Cerebellar nuclear complex (tissue), 1 donor: Measurements from ENCODE around the gene DNASE1L3.
"Not testable (repeated sequence)": the region's sequence is repeated elsewhere in the genome, so short reads cannot be mapped to it uniquely, and the experiment has no call there.

Experiments used
- DNase-seq, 2 experiments: peaks; one replicate each; lab custom pipeline; 2025; lab: John Stamatoyannopoulos, UW

DNASE1L3 gene, protein sequence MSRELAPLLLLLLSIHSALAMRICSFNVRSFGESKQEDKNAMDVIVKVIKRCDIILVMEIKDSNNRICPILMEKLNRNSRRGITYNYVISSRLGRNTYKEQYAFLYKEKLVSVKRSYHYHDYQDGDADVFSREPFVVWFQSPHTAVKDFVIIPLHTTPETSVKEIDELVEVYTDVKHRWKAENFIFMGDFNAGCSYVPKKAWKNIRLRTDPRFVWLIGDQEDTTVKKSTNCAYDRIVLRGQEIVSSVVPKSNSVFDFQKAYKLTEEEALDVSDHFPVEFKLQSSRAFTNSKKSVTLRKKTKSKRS

DNA sequence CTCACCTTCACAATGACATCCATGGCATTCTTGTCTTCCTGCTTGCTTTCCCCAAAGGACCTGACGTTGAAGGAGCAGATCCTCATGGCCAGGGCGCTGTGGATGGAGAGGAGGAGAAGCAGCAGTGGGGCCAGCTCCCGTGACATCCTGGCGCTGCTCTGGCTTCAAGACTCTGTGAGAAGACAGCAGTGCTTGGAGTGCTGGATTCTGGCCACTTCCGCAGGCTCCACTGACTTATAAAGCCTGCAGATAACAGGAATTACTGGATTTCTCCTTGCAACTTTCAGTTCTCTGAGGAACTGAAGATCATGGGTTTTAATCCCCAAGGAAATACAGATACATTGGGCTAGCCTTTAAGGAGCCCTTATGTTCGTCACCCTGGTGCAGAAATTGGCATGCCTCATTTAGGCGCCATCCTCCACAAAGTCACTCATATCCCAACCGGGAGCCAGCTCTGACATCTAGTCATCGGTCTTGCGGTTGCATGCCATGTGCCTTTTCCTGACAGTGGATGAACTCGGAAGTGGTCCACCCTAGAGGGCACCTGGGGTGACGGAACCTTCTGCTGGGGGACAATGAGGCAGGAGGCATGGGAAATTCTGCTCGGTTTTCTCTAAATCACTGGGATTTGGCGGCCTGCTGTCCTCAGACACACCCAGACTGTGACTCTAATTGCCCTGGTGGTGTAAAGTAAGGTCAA lies at the start of gene DNASE1L3:
Gene DNASE1L3, minus strand, starts transcription at position 212 of the 700 bp plus-strand sequence. Its CDS starts 66 bp downstream, at position 146.
- DNase-seq, result no peak

DNA sequence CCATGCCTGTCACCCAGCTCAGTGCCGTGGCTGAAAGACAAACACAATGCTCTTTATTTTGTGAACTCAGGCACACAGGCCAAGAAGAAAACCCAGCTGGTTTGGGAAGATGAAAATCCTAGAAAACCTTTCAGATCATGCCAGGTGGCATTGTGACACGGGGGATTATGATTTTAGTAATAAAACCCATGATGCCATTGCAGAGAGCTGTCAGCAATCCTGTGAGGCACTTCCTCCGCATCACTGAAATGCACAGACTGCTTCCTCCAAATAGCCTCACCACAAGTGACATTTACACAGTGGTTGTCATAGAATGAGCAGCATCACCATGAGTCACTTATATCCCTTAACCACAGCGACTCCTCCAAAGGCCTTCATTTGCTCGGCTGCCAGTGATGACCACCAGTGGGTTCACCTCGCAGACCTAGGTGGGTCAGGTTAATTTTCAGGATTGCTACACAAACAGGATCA lies 49.5 kb upstream of the DNASE1L3 start:
- DNase-seq, result peak in 1 of 2 experiments; percentile 70

DNA sequence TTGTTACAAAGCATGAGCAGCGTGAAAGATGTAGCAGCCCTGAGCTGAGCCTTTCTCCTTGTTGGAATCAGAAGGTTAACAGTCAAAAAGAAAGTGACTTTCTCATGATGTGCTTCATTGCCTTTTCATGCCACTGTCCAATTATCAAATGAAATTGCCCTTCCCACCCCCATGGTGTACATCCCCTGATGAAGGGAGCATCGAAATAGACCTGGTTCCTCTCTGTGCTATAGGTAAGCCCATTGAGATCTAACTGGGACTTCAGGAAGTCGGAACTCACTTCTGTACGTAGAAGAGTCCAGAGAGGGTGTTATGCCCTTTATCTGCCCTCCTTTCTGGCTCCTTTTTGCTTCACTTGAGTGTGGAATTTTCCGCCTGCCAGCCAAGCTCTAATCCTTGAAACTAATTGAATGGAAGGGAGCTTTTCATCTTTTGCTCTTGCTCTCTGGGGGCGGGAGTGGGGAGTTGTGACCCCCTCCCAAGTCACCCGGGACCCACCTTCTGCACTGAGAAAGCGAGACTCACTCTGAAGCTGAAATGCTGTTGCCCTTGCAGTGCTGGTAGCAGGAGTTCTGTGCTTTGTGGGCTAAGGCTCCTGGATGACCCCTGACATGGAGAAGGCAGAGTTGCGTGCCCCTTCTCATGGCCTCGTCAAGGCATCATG lies 47.8 kb upstream of the DNASE1L3 start:
- no peak for DNase-seq

DNA sequence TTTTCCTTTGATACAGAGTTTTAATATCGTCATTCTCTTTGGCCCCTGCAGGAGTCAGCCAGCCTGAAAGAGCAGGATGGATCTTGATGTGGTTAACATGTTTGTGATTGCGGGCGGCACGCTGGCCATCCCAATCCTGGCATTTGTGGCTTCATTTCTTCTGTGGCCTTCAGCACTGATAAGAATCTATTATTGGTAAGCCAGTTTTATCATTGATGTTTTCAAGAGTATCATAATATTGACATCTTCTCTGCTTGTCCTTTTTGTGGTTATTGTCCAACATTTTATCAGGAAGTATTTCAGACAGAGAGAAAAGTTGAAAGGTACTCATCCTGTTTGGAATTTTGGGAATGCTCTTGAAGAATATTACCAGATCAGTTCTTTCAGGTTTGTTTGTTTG lies 45.7 kb upstream of the DNASE1L3 start:
- no peak for DNase-seq

DNA sequence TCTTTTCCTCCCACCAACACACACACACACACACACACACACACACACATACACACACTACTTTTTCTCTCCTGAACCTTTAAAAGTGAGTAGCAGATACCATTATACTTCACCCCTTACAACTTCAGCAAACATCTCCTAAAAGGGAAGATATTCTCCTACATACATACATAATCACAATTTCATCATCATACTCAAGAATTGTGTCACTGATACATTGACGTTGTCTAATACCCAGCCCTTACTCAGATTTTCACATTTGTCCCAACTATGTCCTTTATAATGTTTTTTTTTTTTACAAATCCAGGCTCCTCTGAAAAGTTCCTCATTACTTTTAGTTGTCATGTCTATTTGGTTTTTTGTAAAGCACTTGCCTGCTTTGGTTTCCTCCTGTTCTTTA lies 45.3 kb upstream of the DNASE1L3 start:
- DNase-seq, result no peak

DNA sequence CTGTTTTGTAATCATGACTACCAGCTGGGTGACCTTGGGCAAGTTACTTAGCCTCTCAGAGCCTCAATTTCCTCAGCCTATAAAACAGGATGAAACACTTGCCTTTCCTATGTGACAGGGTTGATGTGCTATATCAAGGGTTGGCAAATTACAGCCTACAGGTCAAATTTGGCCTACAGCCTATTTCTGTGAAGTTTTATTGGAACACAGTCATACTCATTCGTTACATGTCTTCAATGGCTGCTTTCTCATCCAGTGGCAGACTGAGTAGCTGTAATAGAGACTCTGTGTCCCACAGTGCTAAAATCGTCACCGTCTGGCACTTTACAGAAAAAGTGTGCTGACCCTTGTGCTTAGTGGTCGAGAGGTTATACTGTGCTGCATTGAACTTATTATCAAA lies 43.4 kb upstream of the DNASE1L3 start:
- no peak for DNase-seq

DNA sequence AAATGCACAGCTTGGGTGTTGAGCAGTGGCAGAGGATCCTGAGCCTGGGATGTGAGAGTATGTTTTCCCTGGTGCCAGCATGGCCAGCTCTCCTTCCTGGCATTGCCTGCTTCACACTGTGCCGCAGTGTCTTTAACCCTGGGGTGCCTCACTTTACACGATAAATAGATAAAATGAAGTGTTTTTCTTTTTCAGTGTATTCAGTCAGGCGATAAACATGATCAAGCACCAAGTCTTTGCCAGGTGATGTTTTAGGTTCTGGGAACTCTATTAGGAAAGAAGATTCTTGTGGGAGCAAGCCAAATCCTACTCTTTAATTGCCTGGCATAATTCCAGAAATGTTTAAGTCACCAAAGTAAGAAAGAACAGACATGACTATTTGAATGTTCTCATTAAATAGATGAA lies 40.9 kb upstream of the DNASE1L3 start:
- DNase-seq, result no peak

DNA sequence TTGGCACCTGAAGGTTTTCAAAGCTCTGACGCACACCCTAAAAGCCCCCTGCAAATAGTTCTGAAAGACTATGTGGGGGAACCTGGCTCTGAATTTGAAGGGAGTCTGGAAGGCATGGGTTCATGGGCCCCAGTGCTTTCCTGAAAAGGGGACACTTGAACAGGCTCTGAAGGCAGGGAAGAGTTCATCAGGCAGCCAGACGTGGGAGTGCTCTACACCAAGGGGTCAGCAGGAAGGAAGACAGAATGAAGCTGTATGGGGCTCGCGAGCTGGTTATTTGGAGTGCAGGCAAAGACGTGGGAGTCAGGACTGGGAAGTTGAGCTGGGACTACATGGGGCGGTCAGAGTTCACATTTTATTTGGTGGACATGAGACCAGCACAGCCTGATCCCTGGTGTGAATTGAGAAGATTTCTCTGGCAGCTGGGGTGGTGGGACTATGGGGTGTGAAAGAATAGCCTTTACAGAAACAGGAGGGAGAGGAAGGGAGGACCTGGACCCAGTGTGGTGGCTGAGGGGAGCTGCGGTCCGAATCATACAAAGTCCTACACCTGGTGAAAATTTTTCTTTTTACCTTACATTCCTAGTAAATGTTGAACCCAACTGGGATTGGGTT lies 39.4 kb upstream of the DNASE1L3 start:
- no peak for DNase-seq

DNA sequence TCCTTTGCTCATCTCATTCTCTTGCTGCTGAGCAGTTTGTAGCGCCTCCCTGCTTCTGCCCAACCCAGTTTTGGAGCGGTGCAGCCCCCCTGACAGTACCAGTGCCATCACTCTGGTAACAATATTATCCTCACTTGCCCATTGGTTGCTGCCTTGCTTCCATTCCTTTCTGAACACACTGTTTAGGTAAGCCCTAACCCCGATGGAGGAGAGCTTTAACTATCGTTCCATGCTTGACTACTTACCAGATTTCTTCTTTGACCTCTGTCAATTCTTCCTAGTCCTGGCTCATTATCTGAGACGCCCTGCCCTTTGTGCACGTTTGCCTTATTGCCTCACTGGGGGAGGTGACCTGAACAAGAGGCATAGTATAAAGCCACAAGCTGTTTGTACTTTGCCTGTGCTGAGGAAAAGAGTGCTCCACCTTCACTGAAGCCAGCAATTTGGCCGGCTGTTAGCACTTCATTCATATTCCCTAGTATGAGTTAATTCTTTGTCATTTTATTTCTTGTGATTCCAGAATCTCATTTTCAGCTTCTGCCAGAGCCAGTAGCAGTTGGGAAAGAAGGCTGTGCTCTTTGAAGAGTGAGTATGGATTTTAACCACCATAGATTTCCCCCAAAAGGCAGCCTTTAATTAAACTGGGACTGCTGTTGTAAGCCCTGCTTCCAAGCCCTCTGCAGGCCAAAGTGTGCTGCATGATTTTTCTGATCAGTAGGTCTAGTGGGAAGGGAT lies 38.8 kb upstream of the DNASE1L3 start:
- no peak for DNase-seq

DNA sequence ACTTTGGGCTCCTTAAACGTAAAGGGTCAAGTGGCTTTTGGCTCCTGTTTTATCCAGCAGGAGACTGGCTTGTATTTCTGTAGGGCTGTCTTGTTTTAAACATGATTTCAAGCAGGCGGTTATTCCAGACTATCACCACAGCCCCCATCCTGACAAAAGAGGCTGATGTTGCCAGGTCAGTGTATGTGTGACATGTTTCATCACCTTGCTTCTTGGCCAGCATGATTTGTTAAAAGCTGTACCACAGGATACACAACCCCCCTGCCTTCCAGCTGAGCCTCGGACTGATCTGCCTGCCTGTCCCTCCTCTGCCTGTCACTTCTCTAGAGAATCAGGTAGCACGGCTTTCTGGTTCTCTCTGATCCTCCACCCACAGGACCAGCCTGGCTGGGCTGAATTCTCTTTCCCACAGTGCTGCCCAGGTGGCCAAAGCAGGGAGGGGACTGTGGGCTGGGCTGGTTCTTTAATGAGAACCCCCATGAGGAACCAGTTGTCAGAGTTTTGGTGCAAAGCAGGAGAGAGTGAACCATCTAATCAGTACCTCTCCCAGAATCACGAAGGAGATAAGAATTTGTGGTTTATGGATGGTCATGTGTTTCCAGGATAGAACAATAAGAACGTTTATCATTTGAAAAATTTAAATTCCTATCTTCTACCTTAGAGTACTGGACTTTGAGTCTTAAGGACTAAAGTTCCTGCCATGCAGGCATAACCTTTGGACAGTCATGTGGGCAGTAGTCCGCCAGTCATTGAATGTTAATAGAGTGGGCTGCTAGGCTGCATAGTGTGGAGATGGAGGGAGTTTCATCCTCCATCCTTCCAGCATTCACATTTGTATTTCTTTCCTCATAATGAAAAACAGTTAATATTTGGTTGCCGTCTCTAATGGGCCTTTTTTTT lies 35.6 kb upstream of the DNASE1L3 start:
- no peak for DNase-seq

DNA sequence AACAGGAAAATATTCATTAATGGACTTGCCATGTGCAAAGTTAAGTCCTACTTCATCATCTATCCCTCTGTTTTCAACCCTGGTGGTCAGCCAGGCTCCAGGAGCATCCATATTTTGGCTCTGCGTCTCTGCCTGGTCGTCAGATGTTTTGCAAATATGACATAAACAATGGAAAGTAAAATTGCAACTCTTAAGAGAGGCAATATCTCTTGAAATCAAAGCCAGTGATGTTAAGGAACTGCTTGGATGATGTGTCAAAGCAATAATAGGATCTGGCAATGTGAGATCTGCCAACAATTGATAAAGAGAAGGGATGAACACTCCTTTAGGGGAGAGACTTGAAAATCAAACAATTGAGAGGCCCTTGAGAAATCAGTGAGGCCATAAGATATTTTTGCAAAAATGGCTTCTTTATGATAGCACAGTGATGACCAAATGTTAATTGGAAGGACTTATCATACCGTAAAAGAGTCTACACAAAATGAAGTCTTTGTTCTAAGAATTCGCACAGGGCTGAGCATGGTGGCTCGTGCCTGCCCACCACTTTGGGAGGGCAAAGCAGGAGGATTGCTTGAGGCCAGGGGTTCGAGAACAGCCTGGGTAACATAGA lies 33.3 kb upstream of the DNASE1L3 start:
- DNase-seq, result no peak

DNA sequence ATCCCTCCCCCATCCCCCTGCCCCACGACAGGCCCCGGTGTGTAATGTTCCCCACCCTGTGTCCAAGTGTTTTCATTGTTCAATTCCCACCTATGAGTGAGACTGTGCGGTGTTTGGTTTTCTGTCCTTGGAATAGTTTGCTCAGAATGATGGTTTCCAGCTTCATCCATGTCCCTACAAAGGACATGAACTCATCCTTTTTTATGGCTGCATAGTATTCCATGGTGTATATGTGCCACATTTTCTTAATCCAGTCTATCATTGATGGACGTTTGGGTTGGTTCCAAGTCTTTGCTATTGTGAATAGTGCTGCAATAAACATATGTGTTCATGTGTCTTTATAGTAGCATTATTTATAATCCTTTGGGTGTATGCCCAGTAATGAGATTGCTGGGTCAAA lies 32.1 kb upstream of the DNASE1L3 start:
- not testable (repeated sequence) for DNase-seq

DNA sequence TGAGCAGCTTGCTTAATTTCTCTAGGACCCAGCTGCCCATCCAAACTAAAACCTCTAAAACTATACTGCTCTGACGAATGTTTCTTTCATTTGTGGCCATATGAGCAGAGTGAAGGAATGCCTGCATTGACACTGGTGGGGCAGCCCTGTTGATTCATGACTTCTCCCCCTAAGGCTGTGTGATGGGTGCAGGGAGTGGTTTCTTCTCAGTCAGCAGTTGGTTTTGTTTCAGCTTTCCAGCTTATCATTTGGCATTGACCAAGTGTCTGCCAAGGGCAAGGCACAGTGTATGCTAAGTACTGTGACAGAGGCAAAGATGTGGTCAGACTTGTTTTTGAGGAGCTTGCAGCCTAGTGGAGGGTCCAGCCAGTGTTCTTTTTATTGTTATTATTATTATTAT lies 31.6 kb upstream of the DNASE1L3 start:
- DNase-seq, result no peak

DNA sequence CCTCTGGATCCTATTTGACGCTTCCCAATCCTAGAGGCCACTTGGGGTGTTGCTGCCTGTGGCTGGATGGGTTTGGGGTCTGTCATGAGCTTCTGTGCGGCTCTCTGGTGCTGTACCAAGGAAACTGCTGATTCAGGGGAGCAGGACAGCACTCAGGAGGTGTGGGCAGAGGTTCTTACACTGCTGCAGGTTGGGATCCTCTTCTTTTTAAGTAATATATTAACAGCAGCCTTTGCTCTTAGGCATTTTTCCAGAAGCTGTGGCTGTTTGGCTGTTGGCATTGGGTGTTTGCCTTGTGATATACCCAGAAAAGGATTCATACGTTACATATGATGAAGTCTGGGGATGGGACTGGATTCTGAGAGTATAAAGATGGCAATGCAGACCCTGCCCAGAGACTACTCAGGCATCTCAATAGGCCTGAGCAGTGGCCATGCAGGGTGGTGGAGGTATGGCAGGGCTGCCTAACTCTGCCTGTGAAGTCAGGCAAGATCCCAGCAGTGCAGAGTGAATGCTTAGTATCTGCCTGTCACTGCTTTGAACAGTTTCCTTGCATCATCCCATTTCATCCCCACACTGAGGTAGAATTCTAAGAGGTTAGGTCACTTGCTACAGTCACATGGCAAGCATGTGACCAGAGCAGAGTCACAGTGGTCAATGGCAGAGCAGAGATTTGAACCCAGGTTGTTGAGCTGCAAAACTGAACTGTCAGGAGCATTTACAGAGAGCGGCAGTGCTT lies 30.7 kb upstream of the DNASE1L3 start:
- no peak for DNase-seq

DNA sequence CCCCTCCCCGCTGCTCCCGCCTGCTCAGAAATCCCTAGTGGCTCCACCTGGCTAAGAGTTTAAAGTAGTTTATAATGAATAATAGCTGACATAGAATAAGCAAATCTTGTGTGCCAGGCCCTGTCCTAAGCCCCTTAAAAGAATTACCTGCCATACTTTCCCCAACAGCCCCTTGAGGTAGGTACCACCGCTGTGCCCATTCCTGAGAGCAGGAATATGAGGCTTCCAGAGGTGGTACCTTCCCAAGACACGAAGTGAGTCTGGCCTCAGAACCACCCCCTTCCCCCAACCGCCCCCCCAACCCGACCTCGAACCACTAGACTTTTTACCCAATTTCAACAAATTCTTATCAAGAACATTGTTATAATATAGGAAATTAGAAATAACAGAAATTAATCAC lies 28.1 kb upstream of the DNASE1L3 start:
- DNase-seq, result no peak

DNA sequence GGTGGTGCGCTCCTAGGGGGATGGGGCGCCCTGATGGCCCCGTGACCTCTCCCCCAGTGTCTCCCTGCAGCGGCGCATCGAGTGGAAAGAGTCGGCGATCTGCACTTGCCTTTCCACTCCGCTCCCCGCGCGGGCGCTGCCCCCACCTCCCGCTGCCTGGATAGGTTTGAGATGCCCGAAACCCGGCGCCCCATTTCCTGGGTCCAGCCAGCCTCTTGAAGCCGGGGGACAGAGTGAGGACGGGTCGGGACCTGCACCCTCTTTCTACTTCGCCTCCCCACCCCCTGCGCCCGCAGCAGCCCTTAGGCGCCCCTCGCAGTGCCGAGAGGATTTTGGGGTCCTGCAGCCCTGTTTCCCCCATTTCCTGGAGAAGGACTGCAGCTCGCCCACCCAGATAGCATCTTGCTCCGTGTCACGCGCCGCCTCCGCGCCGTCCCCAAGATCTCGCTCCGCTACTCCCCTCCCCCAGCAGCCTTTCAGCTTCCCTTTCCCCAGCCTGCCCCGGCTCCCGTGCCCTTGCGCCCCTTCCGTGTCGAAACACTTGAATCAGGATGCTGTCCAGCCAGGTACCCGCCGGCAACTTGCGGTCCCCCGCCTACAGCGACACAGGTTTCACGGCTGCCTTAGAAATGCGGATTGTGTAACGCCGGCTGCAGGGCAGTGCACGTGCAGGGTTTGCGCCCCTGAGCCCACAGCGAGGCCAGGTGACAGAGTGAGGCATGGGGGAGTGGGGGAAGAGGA lies 27.3 kb upstream of the DNASE1L3 start:
- no peak for DNase-seq

DNA sequence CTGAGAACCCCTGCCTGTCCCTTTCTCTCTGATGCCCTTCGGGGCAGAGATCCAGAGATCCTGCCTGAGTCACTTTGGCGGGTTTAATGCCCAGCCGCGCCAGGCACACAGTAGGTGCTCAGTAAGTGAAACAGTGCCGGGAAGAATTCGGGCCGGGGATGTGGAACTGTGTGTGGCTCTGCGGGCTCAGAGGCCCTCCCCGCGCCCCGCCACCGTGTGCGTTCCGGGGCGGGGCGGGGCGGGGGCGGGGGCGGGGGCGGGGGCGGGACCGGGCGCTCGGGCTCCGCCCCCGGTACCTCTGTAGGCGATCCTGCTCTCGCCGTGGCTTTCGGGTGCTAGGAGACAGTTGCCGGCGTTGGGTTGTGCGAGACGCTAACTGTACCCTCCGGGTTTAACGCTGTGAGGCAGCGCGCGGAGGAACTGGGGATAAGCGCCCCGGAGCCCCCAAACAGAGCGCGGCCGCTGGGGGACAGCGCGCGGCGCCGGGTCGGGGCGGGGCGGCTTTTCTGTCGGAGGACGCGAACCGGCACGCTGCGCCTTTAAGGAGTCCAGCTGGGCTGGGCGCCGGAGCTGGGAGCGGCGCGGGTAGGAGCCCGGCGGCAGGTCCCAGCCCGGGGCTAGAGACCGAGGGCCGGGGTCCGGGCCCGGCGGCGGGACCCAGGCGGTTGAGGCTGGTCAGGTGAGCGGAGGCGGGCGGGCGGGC lies 26.6 kb upstream of the DNASE1L3 start, which contains the start of gene ABHD6:
Gene ABHD6, plus strand, starts transcription at position 555 of the 703 bp plus-strand sequence. CDS start 18,795 bp downstream, outside the sequence.
- DNase-seq, result peak in 1 of 2 experiments; percentile 55
